ENCODE data around the gene MTHFD1L. TPM values are rescaled to one million over a fixed set of nuclear protein-coding genes. Genes with fewer than 3 reads are reported as not detected.

Gene MTHFD1L
- total and polyA plus RNA-seq, 2 donors = 13.9 to 16.0 TPM

DNA sequence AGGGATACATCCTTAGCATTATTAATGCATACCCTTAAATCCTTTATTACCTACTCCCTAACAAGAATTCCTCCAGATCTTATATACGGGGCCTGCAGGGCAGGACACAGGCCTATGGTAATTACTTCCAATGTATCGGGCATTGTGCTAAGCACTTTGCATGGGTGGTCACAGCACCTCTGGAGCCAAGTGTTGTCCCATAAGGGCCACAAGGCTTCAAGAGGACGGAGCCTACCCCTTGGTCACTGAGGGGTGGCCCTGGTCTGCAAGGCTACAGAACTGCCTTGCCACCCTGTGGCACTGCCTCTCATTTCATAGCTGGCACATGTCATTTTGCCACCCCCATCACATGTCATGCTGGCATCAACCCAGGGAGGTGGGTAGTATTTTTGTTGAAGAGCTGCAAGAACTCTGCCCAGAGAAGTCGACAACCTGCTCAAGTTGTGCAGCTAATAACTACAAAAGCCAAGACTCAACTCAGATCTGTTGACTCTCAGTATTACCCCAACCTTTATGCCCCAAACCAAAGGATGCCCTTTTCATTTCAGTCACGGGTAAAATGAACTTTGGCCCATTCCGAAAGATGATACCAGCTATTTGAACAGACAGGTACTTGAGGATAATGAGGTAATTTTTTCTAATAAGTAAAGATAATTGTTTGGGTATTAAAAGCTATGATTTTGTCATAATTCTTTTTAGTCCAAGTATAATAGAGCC is 230.2 kb downstream of the MTHFD1L start:
- Histone ChIP-seq H3K4me3 (ENCODE audit: low read length in 2 of 2) (no peak overlapping the region), H3K4me1 (ENCODE audit: control insufficient read depth in 2 of 2, insufficient read depth in 2 of 2, low read length in 2 of 2) (no peaks in the 10 kb centered on the region), H3K27ac (ENCODE audit: low read depth in 1 of 2, low read length in 1 of 2) (no peak overlapping the region), H3K36me3 (ENCODE audit: control insufficient read depth in 2 of 2, insufficient read depth in 2 of 2, low read length in 1 of 2) (peaks cover 0 to 4% of the 10 kb centered on the region in 2 donors), H3K27me3 (ENCODE audit: control insufficient read depth in 2 of 2, insufficient read depth in 1 of 2, low read length in 1 of 2) (no peaks in the 10 kb centered on the region), H3K9me3 (ENCODE audit: control insufficient read depth in 2 of 2, insufficient read depth in 1 of 2, low read length in 1 of 2) (no peaks in the 10 kb centered on the region)
- WGBS = 96% methylated on average over 6 of the region's 6 CpGs
- no peak for DNase-seq (ENCODE audit: low read depth in 6 of 9, low spot score in 9 of 9)

DNA sequence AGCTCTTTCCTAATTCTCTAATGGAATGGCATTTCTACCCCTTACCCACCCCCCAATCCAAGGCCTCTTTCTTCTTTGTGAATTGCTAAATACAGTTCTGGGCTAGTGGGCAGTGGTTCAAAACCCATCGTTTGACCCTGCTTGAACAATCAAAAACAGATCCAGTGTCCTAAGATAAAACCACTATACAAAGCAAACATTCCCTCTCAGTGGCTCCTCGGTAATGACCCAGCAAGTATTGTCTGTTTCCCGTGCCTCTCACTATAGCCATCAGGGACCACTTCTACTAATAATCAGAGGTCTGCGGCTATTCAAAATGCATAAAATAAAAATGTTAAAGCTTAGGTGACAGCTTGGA is 230.7 kb downstream of the MTHFD1L start:
- no peaks in the 10 kb centered on the region for H3K27me3 ChIP-seq (ENCODE audit: control insufficient read depth in 2 of 2, insufficient read depth in 1 of 2, low read length in 1 of 2)
- WGBS = 97% methylated on average over 4 of the region's 4 CpGs

DNA sequence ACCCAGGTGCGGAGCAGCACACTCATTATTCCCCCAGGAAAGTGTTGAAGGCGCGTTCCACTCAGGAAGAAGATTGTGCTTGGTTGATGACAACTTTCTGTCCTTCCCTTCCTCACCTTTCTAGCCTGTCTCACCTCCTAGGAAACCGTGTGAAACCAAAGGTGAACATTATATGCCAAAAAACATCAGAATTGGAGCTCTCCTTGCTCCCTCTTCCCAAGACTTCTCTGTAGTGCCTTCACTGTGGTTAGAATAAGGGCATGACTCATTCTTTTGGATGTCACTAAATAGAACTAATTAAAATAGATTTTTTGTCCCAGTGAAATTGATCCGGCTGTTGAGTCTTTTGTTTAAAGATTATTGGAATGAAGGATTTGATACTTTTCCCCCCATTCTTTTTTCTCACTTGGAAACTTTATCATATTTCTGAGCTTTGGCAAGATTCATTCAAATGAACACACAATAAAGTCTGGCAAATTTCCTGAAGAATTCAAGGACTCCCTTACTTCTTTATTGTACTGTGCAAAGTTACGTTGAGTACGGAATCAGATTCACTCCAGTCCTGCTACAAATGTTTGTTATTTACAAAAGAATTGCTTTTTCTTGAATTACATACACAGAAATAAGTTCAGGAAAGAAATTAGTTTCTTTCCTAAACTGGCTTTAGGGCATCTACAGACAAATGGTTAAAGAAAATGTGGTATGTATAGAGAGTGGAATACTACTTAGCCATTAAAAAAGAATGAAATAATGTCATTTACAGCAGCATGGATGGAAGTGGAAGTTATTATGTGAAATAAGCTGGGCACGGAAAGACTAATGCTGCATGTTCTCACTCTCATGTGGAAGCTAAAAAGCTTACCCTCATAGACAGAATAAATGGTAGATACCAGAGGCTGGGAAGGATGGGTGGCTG is 231.4 kb downstream of the MTHFD1L start:
- no peak for DNase-seq (ENCODE audit: low read depth in 6 of 9, low spot score in 9 of 9)
- Histone ChIP-seq H3K9me3 (ENCODE audit: control insufficient read depth in 2 of 2, insufficient read depth in 1 of 2, low read length in 1 of 2) (no peaks in the 10 kb centered on the region), H3K36me3 (ENCODE audit: control insufficient read depth in 2 of 2, insufficient read depth in 2 of 2, low read length in 1 of 2) (no peaks in the 10 kb centered on the region), H3K27ac (ENCODE audit: low read depth in 1 of 2, low read length in 1 of 2) (no peak overlapping the region), H3K4me3 (ENCODE audit: low read length in 2 of 2) (no peak overlapping the region), H3K4me1 (ENCODE audit: control insufficient read depth in 2 of 2, insufficient read depth in 2 of 2, low read length in 2 of 2) (no peaks in the 10 kb centered on the region), H3K27me3 (ENCODE audit: control insufficient read depth in 2 of 2, insufficient read depth in 1 of 2, low read length in 1 of 2) (no peaks in the 10 kb centered on the region)
- WGBS = 98% methylated on average over 8 of the region's 8 CpGs

More for the DNA sequence above, 230.7 kb downstream of the MTHFD1L start:
- Histone ChIP-seq H3K9me3 (ENCODE audit: control insufficient read depth in 2 of 2, insufficient read depth in 1 of 2, low read length in 1 of 2) (no peaks in the 10 kb centered on the region), H3K27ac (ENCODE audit: low read depth in 1 of 2, low read length in 1 of 2) (no peak overlapping the region), H3K4me1 (ENCODE audit: control insufficient read depth in 2 of 2, insufficient read depth in 2 of 2, low read length in 2 of 2) (no peaks in the 10 kb centered on the region), H3K4me3 (ENCODE audit: low read length in 2 of 2) (no peak overlapping the region), H3K36me3 (ENCODE audit: control insufficient read depth in 2 of 2, insufficient read depth in 2 of 2, low read length in 1 of 2) (peaks cover 0 to 3% of the 10 kb centered on the region in 2 donors)
- DNase-seq (ENCODE audit: low read depth in 6 of 9, low spot score in 9 of 9) = no peak

DNA sequence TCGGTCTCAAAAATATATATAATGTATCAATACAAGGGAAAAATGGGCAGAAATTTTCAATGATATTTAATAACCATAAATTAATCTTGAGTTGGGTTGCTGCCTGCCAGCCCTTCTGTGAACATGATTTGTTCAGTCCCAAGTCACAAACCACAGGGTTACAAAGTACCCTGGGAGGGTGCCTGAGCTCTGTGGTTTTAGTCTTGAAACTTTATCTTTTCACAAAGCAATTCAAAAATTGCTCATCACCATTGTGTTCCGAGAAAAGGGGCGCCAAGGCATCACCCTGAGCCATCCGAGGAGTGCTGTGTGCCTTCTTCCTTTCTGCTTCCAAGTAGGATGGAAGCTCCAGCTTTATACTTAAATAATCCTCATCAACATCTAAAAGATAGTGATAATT is 232.7 kb downstream of the MTHFD1L start:
- no peak for DNase-seq (ENCODE audit: low read depth in 6 of 9, low spot score in 9 of 9)
- Histone ChIP-seq H3K4me3 (ENCODE audit: low read length in 2 of 2) (no peak overlapping the region), H3K36me3 (ENCODE audit: control insufficient read depth in 2 of 2, insufficient read depth in 2 of 2, low read length in 1 of 2) (no peaks in the 10 kb centered on the region), H3K9me3 (ENCODE audit: control insufficient read depth in 2 of 2, insufficient read depth in 1 of 2, low read length in 1 of 2) (no peaks in the 10 kb centered on the region), H3K4me1 (ENCODE audit: control insufficient read depth in 2 of 2, insufficient read depth in 2 of 2, low read length in 2 of 2) (no peaks in the 10 kb centered on the region), H3K27me3 (ENCODE audit: control insufficient read depth in 2 of 2, insufficient read depth in 1 of 2, low read length in 1 of 2) (no peaks in the 10 kb centered on the region), H3K27ac (ENCODE audit: low read depth in 1 of 2, low read length in 1 of 2) (no peak overlapping the region)
- WGBS = 96% methylated on average over 4 of the region's 4 CpGs

DNA sequence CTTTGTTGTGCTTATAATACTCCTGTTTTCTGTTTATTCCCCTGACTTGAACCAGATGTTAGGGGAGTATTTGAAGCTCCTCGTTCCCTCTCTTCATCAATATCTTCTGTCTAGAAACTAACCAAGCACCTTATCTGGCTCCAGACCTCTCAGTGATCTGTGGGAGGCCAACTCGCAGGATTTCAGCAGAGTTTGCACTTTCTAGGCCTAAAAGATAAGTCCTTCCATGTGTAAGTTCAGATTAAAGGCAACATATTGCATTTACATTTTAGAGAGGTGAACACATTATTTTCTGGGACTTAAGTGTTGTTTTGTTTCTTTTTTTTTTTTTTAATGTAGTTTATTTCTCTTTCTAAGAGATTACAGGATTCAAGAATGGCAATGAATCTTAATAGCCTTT is 234.8 kb downstream of the MTHFD1L start:
- Histone ChIP-seq H3K4me1 (ENCODE audit: control insufficient read depth in 2 of 2, insufficient read depth in 2 of 2, low read length in 2 of 2) (no peaks in the 10 kb centered on the region), H3K9me3 (ENCODE audit: control insufficient read depth in 2 of 2, insufficient read depth in 1 of 2, low read length in 1 of 2) (no peaks in the 10 kb centered on the region), H3K36me3 (ENCODE audit: control insufficient read depth in 2 of 2, insufficient read depth in 2 of 2, low read length in 1 of 2) (no peaks in the 10 kb centered on the region), H3K27ac (ENCODE audit: low read depth in 1 of 2, low read length in 1 of 2) (no peak overlapping the region), H3K27me3 (ENCODE audit: control insufficient read depth in 2 of 2, insufficient read depth in 1 of 2, low read length in 1 of 2) (no peaks in the 10 kb centered on the region), H3K4me3 (ENCODE audit: low read length in 2 of 2) (no peak overlapping the region)
- WGBS = 93% methylated on average over 2 of the region's 2 CpGs
- DNase-seq (ENCODE audit: low read depth in 6 of 9, low spot score in 9 of 9) = no peak

DNA sequence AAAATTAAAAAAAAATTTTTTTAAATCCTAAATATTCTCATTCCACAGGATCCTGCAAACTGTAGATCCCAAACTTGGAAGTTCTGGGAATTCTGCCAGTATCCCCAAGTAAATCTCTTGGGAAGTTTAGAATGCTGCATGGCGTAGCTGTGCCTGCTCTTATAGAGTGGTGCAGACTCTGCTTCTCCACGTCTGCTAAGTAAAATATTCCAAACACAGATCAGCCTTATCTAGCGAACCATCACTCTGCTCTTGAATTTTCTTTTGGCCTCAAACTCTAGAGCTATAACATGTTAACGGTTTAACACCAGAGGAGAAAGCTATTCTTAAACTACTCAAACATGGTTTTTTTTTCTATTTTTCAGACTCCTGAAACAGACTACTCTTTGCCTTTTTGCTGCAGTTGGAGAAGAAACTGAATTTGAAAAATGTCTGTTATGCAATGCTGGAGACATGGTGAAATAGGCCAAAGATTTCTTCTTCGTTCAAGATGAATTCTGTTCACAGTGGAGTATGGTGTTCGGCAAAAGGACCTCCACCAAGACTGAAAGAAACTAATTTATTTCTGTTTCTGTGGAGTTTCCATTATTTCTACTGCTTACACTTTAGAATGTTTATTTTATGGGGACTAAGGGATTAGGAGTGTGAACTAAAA is 235.8 kb downstream of the MTHFD1L start:
- WGBS = 96% methylated on average over 6 of the region's 6 CpGs
- Histone ChIP-seq H3K9me3 (ENCODE audit: control insufficient read depth in 2 of 2, insufficient read depth in 1 of 2, low read length in 1 of 2) (no peaks in the 10 kb centered on the region), H3K4me1 (ENCODE audit: control insufficient read depth in 2 of 2, insufficient read depth in 2 of 2, low read length in 2 of 2) (no peaks in the 10 kb centered on the region), H3K27me3 (ENCODE audit: control insufficient read depth in 2 of 2, insufficient read depth in 1 of 2, low read length in 1 of 2) (no peaks in the 10 kb centered on the region), H3K4me3 (ENCODE audit: low read length in 2 of 2) (no peak overlapping the region), H3K27ac (ENCODE audit: low read depth in 1 of 2, low read length in 1 of 2) (no peak overlapping the region), H3K36me3 (ENCODE audit: control insufficient read depth in 2 of 2, insufficient read depth in 2 of 2, low read length in 1 of 2) (no peaks in the 10 kb centered on the region)
- no peak for DNase-seq (ENCODE audit: low read depth in 6 of 9, low spot score in 9 of 9)

DNA sequence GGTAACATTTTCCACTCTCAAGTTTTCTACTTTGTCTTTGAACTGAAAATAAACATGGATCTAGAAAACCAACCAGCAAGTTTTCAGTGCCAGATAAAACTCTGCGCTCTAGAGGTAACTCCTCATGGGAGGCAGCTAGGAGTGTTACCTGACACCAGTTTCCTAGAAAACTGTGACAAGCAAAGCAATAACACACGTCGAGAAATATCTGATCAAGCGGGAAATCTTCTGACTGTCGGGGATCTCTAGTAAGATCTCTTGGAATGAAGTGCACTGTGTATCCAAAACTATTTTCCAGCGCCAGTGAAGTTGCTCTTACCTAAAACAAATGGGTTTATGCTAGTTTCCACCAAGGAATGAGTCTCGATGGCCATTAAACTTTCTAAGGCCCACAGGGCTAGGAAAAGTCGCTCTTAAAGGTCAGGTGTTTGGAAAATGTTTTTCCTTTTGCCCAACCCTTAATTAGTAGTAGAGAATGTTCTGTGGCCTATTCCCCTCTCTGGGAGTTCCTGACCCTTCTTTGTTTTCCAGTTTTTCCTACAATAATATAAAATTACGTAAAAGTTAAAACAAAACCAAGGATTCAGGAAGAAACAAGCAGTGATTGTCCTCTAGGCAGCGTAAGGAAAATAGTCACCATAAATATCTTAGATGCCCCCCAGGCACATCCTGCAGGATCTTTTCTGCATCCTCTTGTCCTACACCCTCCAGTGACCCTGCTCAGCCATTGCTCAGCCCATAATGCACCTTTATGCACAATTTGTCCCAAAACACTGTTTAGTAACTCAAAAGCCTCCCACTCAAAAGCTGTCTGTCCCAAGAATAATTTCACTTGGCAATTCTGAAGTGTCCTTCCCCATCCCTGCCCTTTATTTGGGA is 236.6 kb downstream of the MTHFD1L start:
- WGBS = 95% methylated on average over 10 of the region's 10 CpGs
- DNase-seq (ENCODE audit: low read depth in 6 of 9, low spot score in 9 of 9) = no peak

DNA sequence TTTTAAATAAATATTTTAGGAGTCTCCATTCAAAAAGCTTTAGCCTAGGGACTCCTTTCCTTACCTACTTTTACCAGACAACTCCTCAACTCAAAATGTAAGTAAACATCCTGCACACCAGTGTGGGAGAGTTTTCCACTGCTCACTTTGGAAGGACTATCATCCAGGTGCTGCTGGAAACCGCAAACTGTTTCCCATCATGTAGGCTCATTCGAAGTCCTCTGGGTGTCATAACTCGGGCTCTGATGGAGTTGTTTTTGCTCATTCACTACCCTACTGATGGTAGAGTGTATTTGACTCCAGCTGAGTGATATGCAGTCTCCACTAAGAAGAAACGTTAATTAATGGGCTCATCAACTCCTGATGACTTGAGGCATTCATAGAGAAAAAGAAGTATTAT is 237.8 kb downstream of the MTHFD1L start:
- no peak for DNase-seq (ENCODE audit: low read depth in 6 of 9, low spot score in 9 of 9)
- 97% methylated on average over 4 of the region's 4 CpGs for WGBS
- Histone ChIP-seq H3K4me3 (ENCODE audit: low read length in 2 of 2) (no peak overlapping the region), H3K4me1 (ENCODE audit: control insufficient read depth in 2 of 2, insufficient read depth in 2 of 2, low read length in 2 of 2) (no peaks in the 10 kb centered on the region), H3K9me3 (ENCODE audit: control insufficient read depth in 2 of 2, insufficient read depth in 1 of 2, low read length in 1 of 2) (no peaks in the 10 kb centered on the region), H3K36me3 (ENCODE audit: control insufficient read depth in 2 of 2, insufficient read depth in 2 of 2, low read length in 1 of 2) (no peaks in the 10 kb centered on the region), H3K27ac (ENCODE audit: low read depth in 1 of 2, low read length in 1 of 2) (no peak overlapping the region), H3K27me3 (ENCODE audit: control insufficient read depth in 2 of 2, insufficient read depth in 1 of 2, low read length in 1 of 2) (no peaks in the 10 kb centered on the region)

More for the DNA sequence above, 236.6 kb downstream of the MTHFD1L start:
- no peaks in the 10 kb centered on the region for H3K27me3 ChIP-seq (ENCODE audit: control insufficient read depth in 2 of 2, insufficient read depth in 1 of 2, low read length in 1 of 2)
- no peaks in the 10 kb centered on the region for H3K4me1 ChIP-seq (ENCODE audit: control insufficient read depth in 2 of 2, insufficient read depth in 2 of 2, low read length in 2 of 2)
- H3K9me3 ChIP-seq (ENCODE audit: control insufficient read depth in 2 of 2, insufficient read depth in 1 of 2, low read length in 1 of 2) = no peaks in the 10 kb centered on the region
- no peaks in the 10 kb centered on the region for H3K36me3 ChIP-seq (ENCODE audit: control insufficient read depth in 2 of 2, insufficient read depth in 2 of 2, low read length in 1 of 2)
- no peak overlapping the region for H3K27ac ChIP-seq (ENCODE audit: low read depth in 1 of 2, low read length in 1 of 2)
- H3K4me3 ChIP-seq (ENCODE audit: low read length in 2 of 2) = no peak overlapping the region

Measured in thymus (tissue), 11 donors.